Daoy (cell line): ENCODE data around the gene DTNA. TPM values are rescaled to one million over a fixed set of nuclear protein-coding genes. Genes with fewer than 3 reads are reported as not detected.
"Not testable (repeated sequence)": the region's sequence is repeated elsewhere in the genome, so short reads cannot be mapped to it uniquely, and the experiment has no call there.

Source experiments
- DNase-seq: peaks from one replicate; pipeline ENCODE4 v3.0.0-alpha.2; 2015; ENCODE audit warnings: low read depth
- total RNA-seq: library from RNA; depleted of rRNA; stranded (reverse); fragments of >200 nt; shearing (Covaris generic); gene quantifications from 2 replicates; pipeline ENCODE4 v1.2.3, GENCODE V29; 2014

The DTNA gene
- total RNA-seq, 1 experiment from 2014 or later = 14.3 TPM

DNA sequence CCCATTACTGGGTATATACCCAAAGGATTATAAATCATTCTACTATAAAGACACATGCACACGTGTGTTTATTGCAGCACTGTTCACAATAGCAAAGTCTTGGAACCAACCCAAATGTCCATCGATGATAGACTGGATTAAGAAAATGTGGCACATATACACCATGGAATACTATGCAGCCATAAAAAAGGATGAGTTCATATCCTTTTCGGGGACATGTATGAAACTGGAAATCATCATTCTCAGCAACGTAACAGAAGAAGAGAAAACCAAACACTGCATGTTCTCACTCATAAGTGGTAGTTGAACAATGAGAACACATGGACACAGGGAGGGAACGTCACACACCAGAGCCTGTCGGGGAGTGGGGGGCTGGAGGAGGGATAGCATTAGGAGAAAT lies 15.6 kb downstream of the DTNA start:
- not testable (repeated sequence) for DNase-seq

DNA sequence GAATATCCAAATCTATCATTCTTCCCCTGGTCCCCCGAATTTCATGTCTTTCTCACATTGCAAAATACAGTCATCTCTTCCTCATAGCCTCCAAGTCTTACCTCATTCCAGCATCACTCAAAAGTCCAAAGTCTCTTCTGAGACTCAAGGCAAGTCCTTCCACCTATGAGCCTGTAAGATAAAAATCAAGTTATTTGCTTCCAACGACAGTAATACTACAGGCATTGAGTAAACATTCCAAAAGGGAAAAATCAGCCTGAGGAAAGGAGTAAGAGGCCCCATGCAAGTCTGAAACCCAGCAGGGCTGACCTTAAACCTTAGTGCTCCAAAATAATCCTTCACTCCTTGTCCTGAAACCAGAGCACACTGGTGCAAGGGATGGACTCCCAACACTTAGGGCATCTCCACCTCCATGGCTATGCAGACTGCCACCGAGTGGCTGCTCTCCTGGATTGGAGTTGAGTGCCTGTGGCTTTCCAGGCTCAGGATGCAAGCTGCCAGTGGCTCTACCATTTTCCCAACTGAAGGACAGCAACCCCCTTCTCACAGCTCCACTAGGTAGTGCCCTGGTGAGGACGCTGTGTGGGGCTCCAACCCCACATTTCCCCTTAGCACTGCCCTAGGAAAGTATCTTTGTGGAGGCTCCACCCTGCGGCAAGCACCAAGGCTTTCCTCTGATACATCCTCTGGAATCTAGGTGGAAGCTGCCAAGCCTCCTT lies 16.3 kb downstream of the DTNA start:
- no peak for DNase-seq

DNA sequence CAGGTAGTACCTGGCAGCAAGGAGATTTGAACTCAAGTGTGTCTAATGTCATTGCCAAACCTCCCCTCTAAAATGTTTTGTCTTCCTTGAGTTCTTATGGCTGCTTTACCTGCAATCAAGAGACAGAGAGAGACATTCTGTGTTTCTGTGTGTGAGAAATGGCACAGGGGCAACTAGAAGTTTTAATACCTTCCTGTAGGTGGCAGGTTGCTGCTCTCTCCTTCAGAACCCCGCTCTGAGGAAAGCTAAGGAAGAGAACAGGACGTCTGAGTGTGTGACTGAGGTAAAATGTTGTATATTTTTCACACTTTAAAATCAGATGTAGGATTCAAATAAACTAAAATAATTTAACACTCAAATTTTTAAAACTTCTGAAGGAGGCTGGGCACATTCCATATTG lies 19.2 kb downstream of the DTNA start:
- peak; percentile 21 for DNase-seq

- DNase-seq = no peak
Observed at GRCh38 chr18:34729740-34730355, 19.8 kb downstream of the DTNA start.

DNA sequence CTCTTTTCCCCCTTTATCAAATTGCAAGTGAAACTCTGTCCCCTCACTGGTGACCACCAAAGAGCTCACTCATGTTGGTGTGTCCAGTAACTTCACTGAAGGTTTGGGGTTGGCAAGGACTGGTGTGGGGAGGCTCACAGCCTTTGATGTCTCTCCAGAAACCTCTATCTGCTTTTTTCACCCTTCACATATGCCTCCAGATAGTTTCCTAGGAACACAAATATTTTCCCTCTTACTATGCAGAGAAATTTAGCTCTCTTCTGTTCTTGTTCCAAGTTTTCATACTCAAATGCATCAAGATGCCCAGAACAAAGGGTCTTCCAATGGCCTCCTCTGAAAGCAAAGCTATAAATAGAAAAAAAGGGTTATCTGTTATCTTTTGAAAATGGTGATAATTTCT lies 20.7 kb downstream of the DTNA start:
- DNase-seq = no peak

- no peak for DNase-seq
Observed at GRCh38 chr18:34734056-34734455, 24.0 kb downstream of the DTNA start.

- not testable (repeated sequence) for DNase-seq
Observed at GRCh38 chr18:34734526-34734925, 24.4 kb downstream of the DTNA start.

DNA sequence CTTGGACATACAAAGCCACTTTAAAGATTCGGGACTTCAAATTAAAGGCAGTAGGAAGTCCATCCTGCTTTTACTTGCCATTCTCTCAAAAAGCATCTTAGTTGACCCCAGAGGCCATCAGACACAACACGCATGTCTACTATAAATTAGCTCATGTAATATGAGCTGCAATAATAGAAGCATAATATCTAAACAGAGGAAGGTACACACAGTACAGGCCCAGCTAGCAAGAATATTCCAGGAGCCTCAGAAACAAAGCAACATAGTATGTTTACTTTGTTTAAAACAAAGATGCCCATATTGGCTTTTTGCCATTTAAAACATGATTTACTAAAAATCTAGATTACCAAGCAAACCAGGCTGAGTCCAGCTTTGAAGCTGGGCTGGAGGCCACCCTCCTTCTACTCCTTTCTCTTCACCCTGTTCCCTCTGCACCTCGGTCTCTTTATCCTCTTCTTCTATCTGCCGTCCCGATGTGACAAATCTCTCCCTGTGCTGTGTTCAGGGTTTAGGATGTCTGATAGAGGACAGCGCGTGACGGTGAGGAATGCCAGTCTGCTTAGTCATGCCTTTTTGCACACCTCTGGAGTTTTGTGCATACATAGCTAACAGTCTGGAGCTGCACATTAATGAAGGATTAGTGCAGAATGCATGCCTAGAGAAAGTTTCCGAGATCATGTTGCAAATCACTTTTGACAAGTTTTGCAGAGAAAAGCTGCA lies 28.2 kb downstream of the DTNA start:
- DNase-seq = peak; percentile 53

GRCh38 chr18:34740101-34740500 lies 30.0 kb downstream of the DTNA start:
- no peak for DNase-seq

- no peak for DNase-seq
Observed at GRCh38 chr18:34740724-34741123, 30.6 kb downstream of the DTNA start.

GRCh38 chr18:34741401-34741800 lies 31.3 kb downstream of the DTNA start:
- DNase-seq = no peak

GRCh38 chr18:34742891-34743341 lies 32.8 kb downstream of the DTNA start:
- DNase-seq = no peak

DNA sequence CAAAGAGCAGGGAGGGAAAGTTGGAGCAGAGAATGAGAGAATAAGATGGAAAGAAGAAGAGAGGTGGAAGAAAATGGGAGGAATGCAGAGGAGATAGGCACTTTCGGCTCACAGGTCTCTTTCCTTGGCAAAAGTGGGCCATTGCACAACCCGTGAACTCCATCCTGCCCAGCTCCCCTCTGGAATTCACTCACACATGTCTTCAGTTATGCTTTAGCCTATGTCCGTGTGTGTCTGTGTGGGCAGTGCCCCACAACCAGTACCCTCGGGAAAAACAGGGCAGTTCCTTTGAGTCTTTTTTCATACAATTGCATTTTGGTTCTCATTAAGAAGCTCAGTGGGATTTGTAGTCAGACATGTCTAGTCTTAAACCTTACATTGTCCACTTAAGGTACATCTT lies 34.5 kb downstream of the DTNA start:
- DNase-seq = no peak

DNA sequence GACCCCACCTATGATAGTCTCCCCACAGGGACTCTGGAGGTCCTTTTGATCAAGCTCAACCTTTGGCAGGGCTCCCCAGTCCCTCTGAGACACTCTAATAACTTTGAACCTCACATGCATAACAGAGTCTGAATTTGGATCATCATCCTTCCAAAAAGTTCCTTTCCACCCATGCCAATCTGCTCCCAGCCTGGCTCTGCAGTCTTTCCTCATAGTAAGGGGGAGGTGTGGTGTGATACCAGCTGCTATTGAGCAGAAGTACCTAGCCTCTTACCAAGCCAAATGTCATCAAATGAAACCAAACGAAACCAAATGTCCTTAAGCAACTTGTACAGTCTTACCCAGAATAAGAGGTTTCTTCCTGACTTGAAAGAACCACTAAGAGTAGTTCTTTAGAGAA lies 36.5 kb downstream of the DTNA start:
- DNase-seq = no peak

- DNase-seq = no peak
Observed at GRCh38 chr18:34749721-34750120, 39.6 kb downstream of the DTNA start.

DNA sequence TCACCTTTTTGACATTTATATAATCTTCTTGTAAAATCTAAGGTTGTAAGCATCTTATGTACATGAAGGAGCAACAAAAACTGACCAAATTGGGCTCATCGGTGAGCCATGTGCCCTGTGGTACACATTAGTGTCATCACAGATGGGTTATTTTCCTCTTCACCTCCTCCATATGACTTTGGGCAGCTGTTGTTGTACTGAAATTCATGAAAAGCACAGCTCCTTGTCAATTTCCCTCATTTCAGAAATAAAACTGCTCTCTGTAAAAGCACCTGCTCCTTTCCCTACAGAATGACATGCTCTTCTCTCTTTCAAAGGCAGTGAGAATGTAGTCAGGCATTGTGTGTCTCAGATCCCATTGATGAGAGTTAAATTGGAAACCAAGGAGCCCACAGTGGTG lies 42.0 kb downstream of the DTNA start:
- no peak for DNase-seq

DNA sequence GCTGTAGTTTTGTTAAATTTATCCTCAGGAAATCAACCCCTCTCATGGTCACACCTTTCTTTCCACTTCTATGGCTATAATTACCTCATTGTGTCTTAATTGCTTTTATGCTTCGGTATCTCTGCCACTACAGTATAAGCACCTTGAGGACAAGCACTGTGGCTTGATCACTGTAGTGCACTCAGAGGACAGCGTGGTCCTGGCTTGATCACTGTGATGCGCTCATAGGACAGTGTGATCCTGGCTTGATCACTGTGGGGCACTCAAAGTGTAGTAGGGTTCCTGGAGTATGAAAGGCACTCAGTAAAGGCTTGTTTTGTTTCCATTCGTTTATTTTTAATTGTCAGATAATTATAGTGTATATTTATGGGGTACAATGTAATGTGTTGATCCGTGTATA lies 44.2 kb downstream of the DTNA start:
- no peak for DNase-seq

DNA sequence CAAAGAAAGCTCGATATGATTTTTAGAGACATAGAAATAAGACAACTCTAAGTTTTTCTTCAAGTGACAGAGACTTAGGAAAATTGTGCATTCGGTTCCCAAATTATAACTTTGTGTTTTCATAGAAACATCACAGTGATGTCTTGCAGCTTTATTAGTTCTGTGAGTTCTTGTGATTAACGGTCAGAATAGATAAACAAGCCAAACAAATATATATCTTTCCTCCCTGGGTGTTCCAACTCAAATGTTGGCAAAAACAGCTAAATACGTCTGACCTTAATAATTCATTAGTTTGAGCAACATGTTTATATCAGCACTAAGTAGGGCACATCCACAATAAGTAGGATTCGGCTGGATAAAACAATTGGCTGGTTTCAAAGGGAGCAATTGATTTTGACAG lies 47.6 kb downstream of the DTNA start:
- DNase-seq = no peak

DNA sequence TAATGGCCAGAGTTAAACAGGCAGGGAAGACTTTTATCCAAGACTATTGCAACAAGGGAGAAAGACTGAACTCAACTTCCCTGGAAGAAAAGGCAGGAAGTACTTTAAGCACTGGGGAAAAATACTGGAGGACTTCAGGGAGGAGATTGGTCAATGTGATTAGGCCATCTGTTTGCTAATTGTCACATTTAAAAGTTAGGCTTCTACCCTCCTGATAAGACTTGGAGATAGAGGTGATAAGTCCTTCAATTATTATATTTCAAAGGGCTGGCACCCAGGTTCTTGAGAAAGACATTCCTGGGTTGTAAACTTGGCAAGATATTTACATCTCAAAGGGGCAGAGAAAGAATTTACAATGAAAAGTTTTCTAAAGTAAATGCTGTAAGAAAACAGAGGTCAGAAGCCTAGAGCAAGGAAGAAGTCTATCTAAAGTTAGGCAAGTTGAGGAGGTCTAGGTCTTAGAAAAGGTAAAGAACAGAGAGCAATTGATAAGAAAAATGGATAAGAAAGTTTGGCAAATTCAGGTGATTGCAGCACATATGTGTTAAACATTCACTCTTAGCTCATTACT lies 48.4 kb downstream of the DTNA start:
- no peak for DNase-seq

- no peak for DNase-seq
Observed at GRCh38 chr18:34760444-34760843, 50.3 kb downstream of the DTNA start.

DNA sequence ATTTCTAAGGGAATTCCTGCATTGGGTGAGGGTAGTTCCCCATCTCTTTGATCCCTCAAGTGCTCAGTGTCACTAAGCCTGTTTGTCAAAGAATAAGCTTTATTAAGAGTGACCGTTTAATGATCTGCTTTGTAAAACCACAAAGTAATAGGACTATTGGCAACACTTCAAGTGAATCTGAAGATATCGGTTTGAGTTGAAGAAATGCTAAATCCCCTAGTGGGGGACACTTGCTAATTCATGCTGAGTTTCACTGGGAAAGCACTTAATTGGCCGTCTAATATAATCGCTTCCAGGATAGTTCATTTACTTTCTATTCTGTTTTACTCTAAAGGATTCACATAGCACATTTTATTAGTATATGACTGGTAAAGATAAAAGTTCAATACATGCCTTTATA lies 54.4 kb downstream of the DTNA start:
- no peak for DNase-seq

- DNase-seq = peak; percentile 75
Observed at GRCh38 chr18:34767601-34768027, 57.5 kb downstream of the DTNA start.

DNA sequence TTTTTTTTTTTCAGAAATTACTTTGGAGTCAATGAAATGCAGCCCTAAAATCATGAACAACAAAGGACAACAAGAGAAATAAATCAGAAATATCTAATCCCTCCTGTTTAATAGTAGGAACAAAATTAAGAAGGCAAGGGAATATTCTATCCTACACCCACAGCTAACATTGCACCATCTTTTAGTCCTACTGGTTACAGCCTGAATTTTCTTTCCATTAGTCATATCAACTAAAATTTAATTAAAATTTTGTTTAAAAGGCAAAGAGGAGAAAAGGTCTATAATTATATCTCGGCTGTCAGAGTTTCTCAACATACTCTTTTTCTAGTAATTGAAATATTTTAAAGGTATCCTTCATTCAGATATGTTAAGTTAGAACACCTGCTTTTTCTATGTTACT lies 61.9 kb downstream of the DTNA start:
- DNase-seq = no peak
